Measurements from ENCODE around the gene RAB32.

GRCh38 chr6:146515212-146515611 is 28.4 kb upstream of the RAB32 start:
- no peak for TF ChIP-seq CTCF (IDR thresholded peaks at IDR 0.05)
- no peak for TF ChIP-seq ZFX (IDR thresholded peaks at IDR 0.05; ENCODE audit: borderline replicate concordance)

Measured in 22Rv1 (cell line).